IMR-90 (cell line): ENCODE data around the gene GLT1D1. TPM values are rescaled to one million over a fixed set of nuclear protein-coding genes. Genes with fewer than 3 reads are reported as not detected.

Experiments used
- ATAC-seq: fragments of 200-7000 bp; cut with Tn5 transposase; 2 replicates; pipeline ENCODE4 v1.9.1; 2020; ENCODE audit warnings: low read depth, mild to moderate bottlenecking, moderate library complexity
- BruUV-seq: library from RNA; stranded (reverse); fragments of 400-500 nt; replicated peaks from 2 replicates; lab custom pipeline; 2021; lab: Mats Ljungman, UMichigan
- CTCF ChIA-PET: fragments of 300-600 bp; formaldehyde crosslinking; extraction: SDS; loops from one replicate; lab custom pipeline; 2021; ENCODE audit warnings: antibody characterized with exemption; lab: Yijun Ruan, JAX
- POLR2A ChIA-PET: fragments of 300-600 bp; sonication (Branson Sonifier 250); formaldehyde crosslinking; loops from one replicate; lab custom pipeline; 2022; ENCODE audit warnings: antibody characterized with exemption; ENCODE audit not compliant: unreplicated experiment; lab: Charles Lee
- DNase-seq: peaks from one replicate; pipeline ENCODE4 v3.0.0; 2013
- H2AFZ ChIP-seq: replicated peaks from 2 replicates; pipeline ENCODE3; 2013; ENCODE audit warnings: low read length, mild to moderate bottlenecking; ENCODE audit not compliant: poor library complexity
- H2AK5ac ChIP-seq: 2 replicates; pipeline ENCODE4 v1.6.1; 2013; ENCODE audit warnings: low read depth, low read length, inconsistent platforms
- H2AK9ac ChIP-seq: replicated peaks from 2 replicates; pipeline ENCODE3; 2013; ENCODE audit warnings: mild to moderate bottlenecking, low read depth, low read length, moderate library complexity; ENCODE audit not compliant: poor library complexity
- H2BK120ac ChIP-seq: 2 replicates; pipeline ENCODE4 v1.6.1; 2013; ENCODE audit warnings: low read depth, low read length, inconsistent platforms
- H2BK15ac ChIP-seq: 3 replicates; pipeline ENCODE4 v1.6.1; 2013; ENCODE audit warnings: low read depth, low read length, inconsistent platforms
- H2BK20ac ChIP-seq: 2 replicates; pipeline ENCODE4 v1.6.1; 2013; ENCODE audit warnings: low read depth, mild to moderate bottlenecking, inconsistent platforms, low read length, moderate library complexity
- H2BK5ac ChIP-seq: 2 replicates; pipeline ENCODE4 v1.6.1; 2013; ENCODE audit warnings: mild to moderate bottlenecking, low read depth, low read length, inconsistent platforms; ENCODE audit not compliant: poor library complexity, severe bottlenecking
- H3K14ac ChIP-seq: replicated peaks from 2 replicates; pipeline ENCODE4 v1.6.1; 2013; ENCODE audit warnings: low read depth, low read length, inconsistent platforms
- H3K18ac ChIP-seq: 2 replicates; pipeline ENCODE4 v1.6.1; 2013; ENCODE audit warnings: low read depth, low read length, control low read depth
- H3K23ac ChIP-seq: 2 replicates; pipeline ENCODE4 v1.6.1; 2013; ENCODE audit warnings: low read depth, low read length, inconsistent platforms
- H3K27ac ChIP-seq: 2 replicates; pipeline ENCODE4 v1.5.1; 2013; ENCODE audit warnings: mild to moderate bottlenecking, control low read depth, low read length; ENCODE audit not compliant: insufficient read depth
- H3K27me3 ChIP-seq: 2 replicates; pipeline ENCODE4 v1.6.1; 2013; ENCODE audit warnings: low read length; ENCODE audit not compliant: control insufficient read depth, insufficient read depth
- H3K36me3 ChIP-seq: 2 replicates; pipeline ENCODE4 v1.6.1; 2013; ENCODE audit warnings: low read length, mixed read lengths; ENCODE audit not compliant: control insufficient read depth, insufficient read depth
- H3K4ac ChIP-seq: 2 replicates; pipeline ENCODE4 v1.6.1; 2013; ENCODE audit warnings: low read depth, low read length, inconsistent platforms
- H3K4me1 ChIP-seq: 2 replicates; pipeline ENCODE4 v1.6.1; 2013; ENCODE audit warnings: low read length, mixed read lengths; ENCODE audit not compliant: control insufficient read depth, insufficient read depth
- H3K4me2 ChIP-seq: 2 replicates; pipeline ENCODE4 v1.6.1; 2013; ENCODE audit warnings: low read depth, mild to moderate bottlenecking, control low read depth, low read length, moderate library complexity
- H3K4me3 ChIP-seq: 2 replicates; pipeline ENCODE4 v1.5.1; 2013; ENCODE audit warnings: low read depth, mild to moderate bottlenecking, control low read depth, low read length, moderate library complexity; ENCODE audit not compliant: insufficient read depth
- H3K56ac ChIP-seq: 2 replicates; pipeline ENCODE4 v1.6.1; 2013; ENCODE audit warnings: low read length, inconsistent platforms; ENCODE audit not compliant: insufficient read depth; ENCODE audit errors: extremely low read depth
- H3K79me1 ChIP-seq, 2 experiments: 2 replicates each; pipeline ENCODE4 v1.6.1; 2013; ENCODE audit warnings: low read length in 2 of 2, inconsistent platforms in 1 of 2, low read depth in 1 of 2
- H3K9ac ChIP-seq: 2 replicates; pipeline ENCODE4 v1.6.1; 2013; ENCODE audit warnings: low read depth, low read length, control low read depth
- H3K9me1 ChIP-seq: 2 replicates; pipeline ENCODE4 v1.6.1; 2013; ENCODE audit warnings: low read length, inconsistent platforms; ENCODE audit not compliant: insufficient read depth
- H3K9me3 ChIP-seq: 2 replicates; pipeline ENCODE4 v1.6.1; 2013; ENCODE audit warnings: low read length; ENCODE audit not compliant: control insufficient read depth, insufficient read depth
- H4K20me1 ChIP-seq: 2 replicates; pipeline ENCODE4 v1.6.1; 2013; ENCODE audit warnings: low read length, inconsistent platforms; ENCODE audit not compliant: insufficient read depth
- H4K5ac ChIP-seq: 2 replicates; pipeline ENCODE4 v1.6.1; 2013; ENCODE audit warnings: mild to moderate bottlenecking, low read depth, low read length, control low read depth
- H4K8ac ChIP-seq, 2 experiments: 2 replicates each; pipeline ENCODE4 v1.6.1; 2013; ENCODE audit warnings: low read depth in 2 of 2, low read length in 2 of 2, control low read depth in 1 of 2, inconsistent platforms in 1 of 2
- H4K91ac ChIP-seq: 2 replicates; pipeline ENCODE4 v1.6.1; 2013; ENCODE audit warnings: low read depth, low read length, inconsistent platforms; ENCODE audit not compliant: insufficient read depth
- CEBPB ChIP-seq: IDR thresholded peaks from 2 replicates; pipeline ENCODE4 v1.6.1; 2012; ENCODE audit warnings: low read depth, low read length, improper control_type of control experiment
- CHD1 ChIP-seq: IDR thresholded peaks from 2 replicates; pipeline ENCODE4 v1.6.1; 2012; ENCODE audit warnings: low read depth, low read length, improper control_type of control experiment
- FOS ChIP-seq: fragments of 150-350 bp; IDR thresholded peaks from 2 replicates; pipeline ENCODE4 v1.6.1; 2016; ENCODE audit warnings: low read depth, low read length
- MAFK ChIP-seq: IDR thresholded peaks from 2 replicates; pipeline ENCODE4 v1.6.1; 2012; ENCODE audit warnings: low read depth, low read length, improper control_type of control experiment
- MAZ ChIP-seq: IDR thresholded peaks from 2 replicates; pipeline ENCODE4 v1.6.1; 2012; ENCODE audit warnings: low read depth, mild to moderate bottlenecking, low read length, improper control_type of control experiment, moderate library complexity, borderline replicate concordance
- MXI1 ChIP-seq: IDR thresholded peaks from 2 replicates; pipeline ENCODE4 v1.6.1; 2012; ENCODE audit warnings: low read depth, mild to moderate bottlenecking, low read length, moderate library complexity, borderline replicate concordance
- NFE2L2 ChIP-seq: fragments of 150-350 bp; IDR thresholded peaks from 2 replicates; pipeline ENCODE4 v1.6.1; 2016; ENCODE audit warnings: low read depth, mild to moderate bottlenecking, low read length
- POLR2A ChIP-seq: IDR thresholded peaks from 2 replicates; pipeline ENCODE4 v1.6.1; 2012; ENCODE audit warnings: mild to moderate bottlenecking, low read depth, low read length
- RAD21 ChIP-seq: IDR thresholded peaks from 2 replicates; pipeline ENCODE4 v1.6.1; 2012; ENCODE audit warnings: low read length, improper control_type of control experiment
- RCOR1 ChIP-seq: IDR thresholded peaks from 2 replicates; pipeline ENCODE4 v1.6.1; 2012; ENCODE audit warnings: mild to moderate bottlenecking, low read length, improper control_type of control experiment; ENCODE audit not compliant: insufficient replicate concordance
- RFX5 ChIP-seq: IDR thresholded peaks from 2 replicates; pipeline ENCODE4 v1.8.0; 2012; ENCODE audit warnings: low read depth, mild to moderate bottlenecking, low read length, moderate library complexity
- SMC3 ChIP-seq: fragments of 150-350 bp; IDR thresholded peaks from 2 replicates; pipeline ENCODE4 v1.6.1; 2016; ENCODE audit warnings: low read depth, mild to moderate bottlenecking, antibody characterized with exemption, low read length, moderate library complexity
- WGBS, 2 experiments: methylation state at CpG; one replicate each; pipeline versions ENCODE4 v1.1.5 to v1.1.7; 2013; ENCODE audit warnings: missing lambda C conversion rate in 2 of 2; ENCODE audit not compliant: insufficient read length in 1 of 2; ENCODE audit errors: extremely low coverage in 2 of 2; 5-methylcytosine and 5-hydroxymethylcytosine counted together
- dilution Hi-C: fragments of 300-500 bp; cut with HindIII; formaldehyde crosslinking; loops from one replicate; pipeline ENCODE4 v1.14.3; 2018; ENCODE audit warnings: low sequenced_read_pairs; ENCODE audit not compliant: unreplicated experiment
- in situ Hi-C: fragments of 300-500 bp; cut with MboI; formaldehyde crosslinking; loops from 3 replicates; pipeline ENCODE4 v1.14.3; 2019; ENCODE audit warnings: low sequenced_read_pairs, inconsistent platforms, mixed read lengths
- intact Hi-C: fragments of 100-400 bp; cut with micrococcal nuclease; formaldehyde crosslinking; loops from 2 replicates; pipeline ENCODE4 v1.10.0; 2022
- polyA plus RNA-seq, 3 experiments: library from polyadenylated mRNA; depleted of rRNA; stranded (reverse); fragments of >200 nt; gene quantifications; 2 replicates each; pipeline ENCODE4 v1.2.3, GENCODE V29; 2012; ENCODE audit warnings: low replicate concordance in 1 of 3
- total RNA-seq: library from RNA; depleted of rRNA; stranded (reverse); fragments of >200 nt; gene quantifications from 2 replicates; pipeline ENCODE4 v1.2.3, GENCODE V29; 2012
- TF ChIP-seq, protein P1 (sequence below): conservative IDR thresholded peaks from 2 replicates; pipeline ENCODE4 v1.5.1; 2012; ENCODE audit warnings: mild to moderate bottlenecking, low read depth, low read length, improper control_type of control experiment
- TF ChIP-seq, protein P2 (sequence below): fragments of 150-350 bp; IDR thresholded peaks from 2 replicates; pipeline ENCODE4 v1.6.1; 2016; ENCODE audit warnings: low read depth, mild to moderate bottlenecking, low read length, moderate library complexity, borderline replicate concordance
- TF ChIP-seq, protein P3 (sequence below): fragments of 150-350 bp; IDR thresholded peaks from 2 replicates; pipeline ENCODE4 v1.6.1; 2017; ENCODE audit warnings: mild to moderate bottlenecking, antibody characterized with exemption, low read length, low read depth

Gene GLT1D1
- total and polyA plus RNA-seq, 2 of the 4 experiments (the other 2 are of a cell fraction): not detected

DNA sequence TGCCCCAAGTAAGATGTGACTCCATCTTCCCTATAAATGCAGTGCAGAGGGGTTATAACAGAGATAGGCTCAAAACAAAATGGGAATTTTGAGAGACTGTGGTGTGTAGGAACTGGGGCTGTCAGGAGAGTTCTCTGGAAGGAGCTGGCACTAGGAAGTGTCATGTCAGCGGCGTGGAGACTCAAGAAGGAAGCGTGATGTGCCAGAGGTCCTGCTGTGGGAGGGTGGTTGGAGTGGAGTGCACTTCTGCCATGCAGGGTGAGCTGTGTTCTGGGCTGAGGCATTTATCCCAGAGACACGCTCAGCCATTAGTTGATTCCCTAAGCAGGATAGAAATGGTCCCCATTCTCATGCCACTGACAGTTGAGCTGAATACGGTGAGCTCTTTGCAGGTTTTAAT, 19.0 kb downstream of the GLT1D1 start:
- no peaks in the 10 kb centered on the region for H4K20me1 ChIP-seq
- no peak overlapping the region for H3K9ac ChIP-seq
- in situ Hi-C loops: no loop called here
- H3K27me3 ChIP-seq: no peaks in the 10 kb centered on the region
- TF ChIP-seq, protein P1, sequence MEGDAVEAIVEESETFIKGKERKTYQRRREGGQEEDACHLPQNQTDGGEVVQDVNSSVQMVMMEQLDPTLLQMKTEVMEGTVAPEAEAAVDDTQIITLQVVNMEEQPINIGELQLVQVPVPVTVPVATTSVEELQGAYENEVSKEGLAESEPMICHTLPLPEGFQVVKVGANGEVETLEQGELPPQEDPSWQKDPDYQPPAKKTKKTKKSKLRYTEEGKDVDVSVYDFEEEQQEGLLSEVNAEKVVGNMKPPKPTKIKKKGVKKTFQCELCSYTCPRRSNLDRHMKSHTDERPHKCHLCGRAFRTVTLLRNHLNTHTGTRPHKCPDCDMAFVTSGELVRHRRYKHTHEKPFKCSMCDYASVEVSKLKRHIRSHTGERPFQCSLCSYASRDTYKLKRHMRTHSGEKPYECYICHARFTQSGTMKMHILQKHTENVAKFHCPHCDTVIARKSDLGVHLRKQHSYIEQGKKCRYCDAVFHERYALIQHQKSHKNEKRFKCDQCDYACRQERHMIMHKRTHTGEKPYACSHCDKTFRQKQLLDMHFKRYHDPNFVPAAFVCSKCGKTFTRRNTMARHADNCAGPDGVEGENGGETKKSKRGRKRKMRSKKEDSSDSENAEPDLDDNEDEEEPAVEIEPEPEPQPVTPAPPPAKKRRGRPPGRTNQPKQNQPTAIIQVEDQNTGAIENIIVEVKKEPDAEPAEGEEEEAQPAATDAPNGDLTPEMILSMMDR: no peak
- TF ChIP-seq RAD21 (no peak), RFX5 (no peak), MAZ (no peak), CHD1 (no peak), FOS (no peak), NFE2L2 (no peak), CEBPB (no peak), RCOR1 (no peak), MXI1 (no peak), POLR2A (no peak), SMC3 (no peak), MAFK (no peak)
- TF ChIP-seq, protein P2, sequence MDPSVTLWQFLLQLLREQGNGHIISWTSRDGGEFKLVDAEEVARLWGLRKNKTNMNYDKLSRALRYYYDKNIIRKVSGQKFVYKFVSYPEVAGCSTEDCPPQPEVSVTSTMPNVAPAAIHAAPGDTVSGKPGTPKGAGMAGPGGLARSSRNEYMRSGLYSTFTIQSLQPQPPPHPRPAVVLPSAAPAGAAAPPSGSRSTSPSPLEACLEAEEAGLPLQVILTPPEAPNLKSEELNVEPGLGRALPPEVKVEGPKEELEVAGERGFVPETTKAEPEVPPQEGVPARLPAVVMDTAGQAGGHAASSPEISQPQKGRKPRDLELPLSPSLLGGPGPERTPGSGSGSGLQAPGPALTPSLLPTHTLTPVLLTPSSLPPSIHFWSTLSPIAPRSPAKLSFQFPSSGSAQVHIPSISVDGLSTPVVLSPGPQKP: no peak
- TF ChIP-seq, protein P3, sequence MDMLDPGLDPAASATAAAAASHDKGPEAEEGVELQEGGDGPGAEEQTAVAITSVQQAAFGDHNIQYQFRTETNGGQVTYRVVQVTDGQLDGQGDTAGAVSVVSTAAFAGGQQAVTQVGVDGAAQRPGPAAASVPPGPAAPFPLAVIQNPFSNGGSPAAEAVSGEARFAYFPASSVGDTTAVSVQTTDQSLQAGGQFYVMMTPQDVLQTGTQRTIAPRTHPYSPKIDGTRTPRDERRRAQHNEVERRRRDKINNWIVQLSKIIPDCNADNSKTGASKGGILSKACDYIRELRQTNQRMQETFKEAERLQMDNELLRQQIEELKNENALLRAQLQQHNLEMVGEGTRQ: no peak
- H2BK5ac ChIP-seq: no peak overlapping the region
- no peak overlapping the region for H3K4me2 ChIP-seq
- H2AFZ ChIP-seq: no peak overlapping the region
- no peak overlapping the region for H3K14ac ChIP-seq
- POLR2A ChIA-PET: no interaction called here
- no peak overlapping the region for H3K4me3 ChIP-seq
- H2BK120ac ChIP-seq: no peak overlapping the region
- no peak overlapping the region for H4K8ac ChIP-seq
- CTCF ChIA-PET: no interaction called here
- H4K5ac ChIP-seq: no peak overlapping the region
- no peak for ATAC-seq
- H3K79me1 ChIP-seq: no peaks in the 10 kb centered on the region
- dilution Hi-C loops: no loop called here
- no peak overlapping the region for H3K27ac ChIP-seq
- no peak overlapping the region for H3K4ac ChIP-seq
- no peak overlapping the region for H3K56ac ChIP-seq
- H3K4me1 ChIP-seq: no peaks in the 10 kb centered on the region
- no peak overlapping the region for H3K23ac ChIP-seq
- no peak for DNase-seq
- WGBS, 2 experiments: 57% methylated on average over 1 of the region's 5 CpGs; no CpG with 5 or more reads in 1 of the 2 experiments
- intact Hi-C loops: no loop called here
- H2AK9ac ChIP-seq: no peak overlapping the region
- H2BK15ac ChIP-seq: no peak overlapping the region
- H4K91ac ChIP-seq: no peak overlapping the region
- H3K9me3 ChIP-seq: peaks cover 10% of the 10 kb centered on the region
- no peaks in the 10 kb centered on the region for H3K9me1 ChIP-seq
- BruUV-seq: no TSS peak
- no peak overlapping the region for H2BK20ac ChIP-seq
- no peak overlapping the region for H2AK5ac ChIP-seq
- no peaks in the 10 kb centered on the region for H3K36me3 ChIP-seq
- no peak overlapping the region for H3K18ac ChIP-seq
